Esophagus (tissue), 2 donors: ENCODE data around the gene FAM187B. TPM values are rescaled to one million over a fixed set of nuclear protein-coding genes. Genes with fewer than 3 reads are reported as not detected.

Experiments used
- H3K27ac ChIP-seq, 2 donors: one replicate each; pipeline ENCODE4 v1.5.1; 2013; ENCODE audit warnings: low read depth in 2 of 2, mild to moderate bottlenecking in 2 of 2, inconsistent platforms in 1 of 2, low read length in 1 of 2, moderate library complexity in 1 of 2
- H3K27me3 ChIP-seq, 2 donors: one replicate each; pipeline ENCODE4 v1.6.1; 2013; ENCODE audit warnings: low read length in 2 of 2, control low read depth in 1 of 2, mild to moderate bottlenecking in 1 of 2; ENCODE audit not compliant: insufficient read depth in 2 of 2, control insufficient read depth in 1 of 2
- H3K36me3 ChIP-seq, 2 donors: one replicate each; pipeline ENCODE4 v1.6.1; 2013; ENCODE audit warnings: low read length in 1 of 2; ENCODE audit not compliant: control insufficient read depth in 2 of 2, insufficient read depth in 2 of 2
- H3K4me1 ChIP-seq, 2 donors: one replicate each; pipeline ENCODE4 v1.6.1; 2013; ENCODE audit warnings: low read length in 1 of 2; ENCODE audit not compliant: control insufficient read depth in 2 of 2, insufficient read depth in 2 of 2
- H3K4me3 ChIP-seq, 2 donors: one replicate each; pipeline ENCODE4 v1.5.1; 2013; ENCODE audit warnings: low read length in 2 of 2, mild to moderate bottlenecking in 2 of 2, low read depth in 1 of 2, moderate library complexity in 1 of 2
- H3K9me3 ChIP-seq, 2 donors: one replicate each; pipeline ENCODE4 v1.6.1; 2013; ENCODE audit warnings: mild to moderate bottlenecking in 2 of 2, low read depth in 1 of 2, low read length in 1 of 2, moderate library complexity in 1 of 2; ENCODE audit not compliant: control insufficient read depth in 2 of 2, insufficient read depth in 1 of 2
- WGBS, 2 donors: extraction: QIAGEN DNeasy Blood & Tissue Kit; methylation state at CpG; one replicate each; pipeline ENCODE4 v1.1.7; 2013; 5-methylcytosine and 5-hydroxymethylcytosine counted together
- polyA plus RNA-seq, 2 donors: library from polyadenylated mRNA; stranded (reverse); fragments of 200-250 nt; gene quantifications; one replicate each; pipeline ENCODE4 v1.2.3, GENCODE V29; 2013
- donor health status: healthy with polysubstance abuse.
- donor health status: Bipolar disorder and iron deficiency.

The FAM187B gene
- polyA plus RNA-seq, 2 donors = 0.08 TPM; not detected in 1

- no peaks in the 10 kb centered on the region for H3K9me3 ChIP-seq
- no peak overlapping the region for H3K27ac ChIP-seq
- H3K4me1 ChIP-seq = peaks cover 0 to 12% of the 10 kb centered on the region in 2 donors
Observed at GRCh38 chr19:35264268-35265125, 36.0 kb upstream of the FAM187B start.

GRCh38 chr19:35262101-35262761 is 33.7 kb upstream of the FAM187B start:
- Histone ChIP-seq H3K27ac (no peak overlapping the region), H3K27me3 (no peaks in the 10 kb centered on the region), H3K36me3 (peaks cover 0 to 21% of the 10 kb centered on the region in 2 donors), H3K4me3 (no peak overlapping the region), H3K4me1 (peaks cover 0 to 14% of the 10 kb centered on the region in 2 donors), H3K9me3 (no peaks in the 10 kb centered on the region)
- WGBS, 2 donors = 68 to 72% methylated on average over 17 of the region's 17 CpGs

More at GRCh38 chr19:35264268-35265125, 36.0 kb upstream of the FAM187B start:
- H3K36me3 ChIP-seq = peaks cover 0 to 14% of the 10 kb centered on the region in 2 donors
- H3K4me3 ChIP-seq = no peak overlapping the region
- no peaks in the 10 kb centered on the region for H3K27me3 ChIP-seq
- 66 to 67% methylated on average over 7 of the region's 7 CpGs for WGBS, 2 donors

- 68 to 78% methylated on average over 12 of the region's 12 CpGs for WGBS, 2 donors
- peaks cover 0 to 15% of the 10 kb centered on the region in 2 donors for H3K4me1 ChIP-seq
Observed at GRCh38 chr19:35261356-35262100, 33.0 kb upstream of the FAM187B start.

GRCh38 chr19:35260694-35261304 is 32.3 kb upstream of the FAM187B start:
- no peaks in the 10 kb centered on the region for H3K27me3 ChIP-seq
- no peak overlapping the region for H3K27ac ChIP-seq
- H3K36me3 ChIP-seq = peaks cover 0 to 16% of the 10 kb centered on the region in 2 donors
- WGBS, 2 donors = 75 to 82% methylated on average over 10 of the region's 10 CpGs
- H3K4me1 ChIP-seq = peaks cover 0 to 9% of the 10 kb centered on the region in 2 donors
- H3K9me3 ChIP-seq = no peaks in the 10 kb centered on the region
- no peak overlapping the region for H3K4me3 ChIP-seq

More at GRCh38 chr19:35261356-35262100, 33.0 kb upstream of the FAM187B start:
- Histone ChIP-seq H3K4me3 (no peak overlapping the region), H3K36me3 (peaks cover 0 to 21% of the 10 kb centered on the region in 2 donors), H3K27me3 (no peaks in the 10 kb centered on the region), H3K27ac (no peak overlapping the region), H3K9me3 (no peaks in the 10 kb centered on the region)

GRCh38 chr19:35257113-35257461 is 28.5 kb upstream of the FAM187B start:
- H3K27ac ChIP-seq = no peak overlapping the region
- no peaks in the 10 kb centered on the region for H3K27me3 ChIP-seq
- no peak overlapping the region for H3K4me3 ChIP-seq
- H3K36me3 ChIP-seq = peaks cover 0 to 22% of the 10 kb centered on the region in 2 donors
- 76 to 85% methylated on average over 9 of the region's 9 CpGs for WGBS, 2 donors
- no peaks in the 10 kb centered on the region for H3K9me3 ChIP-seq
- peaks cover 0 to 5% of the 10 kb centered on the region in 2 donors for H3K4me1 ChIP-seq

- WGBS, 2 donors = 46 to 69% methylated on average over 2 of the region's 2 CpGs
- H3K9me3 ChIP-seq = no peaks in the 10 kb centered on the region
- H3K4me3 ChIP-seq = no peak overlapping the region
- no peak overlapping the region for H3K27ac ChIP-seq
- H3K27me3 ChIP-seq = no peaks in the 10 kb centered on the region
- H3K36me3 ChIP-seq = peaks cover 0 to 22% of the 10 kb centered on the region in 2 donors
- peaks cover 0 to 5% of the 10 kb centered on the region in 2 donors for H3K4me1 ChIP-seq
Observed at GRCh38 chr19:35256566-35256965, 28.0 kb upstream of the FAM187B start.

GRCh38 chr19:35254341-35255297 is 26.1 kb upstream of the FAM187B start:
- WGBS, 2 donors = 87 to 89% methylated on average over 17 of the region's 17 CpGs
- Histone ChIP-seq H3K27ac (no peak overlapping the region), H3K36me3 (peaks cover 0 to 25% of the 10 kb centered on the region in 2 donors)

GRCh38 chr19:35253316-35254286 is 25.1 kb upstream of the FAM187B start:
- no peaks in the 10 kb centered on the region for H3K9me3 ChIP-seq
- H3K4me1 ChIP-seq = peaks cover 2 to 12% of the 10 kb centered on the region in 2 donors
- H3K27me3 ChIP-seq = no peaks in the 10 kb centered on the region
- no peak overlapping the region for H3K27ac ChIP-seq
- peaks cover 0 to 21% of the 10 kb centered on the region in 2 donors for H3K36me3 ChIP-seq
- WGBS, 2 donors = 81 to 84% methylated on average over 9 of the region's 9 CpGs
- H3K4me3 ChIP-seq = no peak overlapping the region

More at GRCh38 chr19:35254341-35255297, 26.1 kb upstream of the FAM187B start:
- H3K4me1 ChIP-seq = peaks cover 2 to 12% of the 10 kb centered on the region in 2 donors
- H3K27me3 ChIP-seq = no peaks in the 10 kb centered on the region
- no peak overlapping the region for H3K4me3 ChIP-seq
- no peaks in the 10 kb centered on the region for H3K9me3 ChIP-seq
